ENCODE data around the gene FNDC3A.

- TF ChIP-seq, protein P1, sequence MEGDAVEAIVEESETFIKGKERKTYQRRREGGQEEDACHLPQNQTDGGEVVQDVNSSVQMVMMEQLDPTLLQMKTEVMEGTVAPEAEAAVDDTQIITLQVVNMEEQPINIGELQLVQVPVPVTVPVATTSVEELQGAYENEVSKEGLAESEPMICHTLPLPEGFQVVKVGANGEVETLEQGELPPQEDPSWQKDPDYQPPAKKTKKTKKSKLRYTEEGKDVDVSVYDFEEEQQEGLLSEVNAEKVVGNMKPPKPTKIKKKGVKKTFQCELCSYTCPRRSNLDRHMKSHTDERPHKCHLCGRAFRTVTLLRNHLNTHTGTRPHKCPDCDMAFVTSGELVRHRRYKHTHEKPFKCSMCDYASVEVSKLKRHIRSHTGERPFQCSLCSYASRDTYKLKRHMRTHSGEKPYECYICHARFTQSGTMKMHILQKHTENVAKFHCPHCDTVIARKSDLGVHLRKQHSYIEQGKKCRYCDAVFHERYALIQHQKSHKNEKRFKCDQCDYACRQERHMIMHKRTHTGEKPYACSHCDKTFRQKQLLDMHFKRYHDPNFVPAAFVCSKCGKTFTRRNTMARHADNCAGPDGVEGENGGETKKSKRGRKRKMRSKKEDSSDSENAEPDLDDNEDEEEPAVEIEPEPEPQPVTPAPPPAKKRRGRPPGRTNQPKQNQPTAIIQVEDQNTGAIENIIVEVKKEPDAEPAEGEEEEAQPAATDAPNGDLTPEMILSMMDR (IDR thresholded peaks at IDR 0.05), result no peak
- no peak for TF ChIP-seq POLR2A (IDR thresholded peaks at IDR 0.05)
Observed at GRCh38 chr13:48938308-48938943, 37.3 kb upstream of the FNDC3A start.
